ENCODE measurements around the gene NDUFA13. TPM values are rescaled to one million over a fixed set of nuclear protein-coding genes. Genes with fewer than 3 reads are reported as not detected.

NDUFA13 gene
- polyA plus RNA-seq, 1 donor from 2014 or later, result 266 TPM

DNA sequence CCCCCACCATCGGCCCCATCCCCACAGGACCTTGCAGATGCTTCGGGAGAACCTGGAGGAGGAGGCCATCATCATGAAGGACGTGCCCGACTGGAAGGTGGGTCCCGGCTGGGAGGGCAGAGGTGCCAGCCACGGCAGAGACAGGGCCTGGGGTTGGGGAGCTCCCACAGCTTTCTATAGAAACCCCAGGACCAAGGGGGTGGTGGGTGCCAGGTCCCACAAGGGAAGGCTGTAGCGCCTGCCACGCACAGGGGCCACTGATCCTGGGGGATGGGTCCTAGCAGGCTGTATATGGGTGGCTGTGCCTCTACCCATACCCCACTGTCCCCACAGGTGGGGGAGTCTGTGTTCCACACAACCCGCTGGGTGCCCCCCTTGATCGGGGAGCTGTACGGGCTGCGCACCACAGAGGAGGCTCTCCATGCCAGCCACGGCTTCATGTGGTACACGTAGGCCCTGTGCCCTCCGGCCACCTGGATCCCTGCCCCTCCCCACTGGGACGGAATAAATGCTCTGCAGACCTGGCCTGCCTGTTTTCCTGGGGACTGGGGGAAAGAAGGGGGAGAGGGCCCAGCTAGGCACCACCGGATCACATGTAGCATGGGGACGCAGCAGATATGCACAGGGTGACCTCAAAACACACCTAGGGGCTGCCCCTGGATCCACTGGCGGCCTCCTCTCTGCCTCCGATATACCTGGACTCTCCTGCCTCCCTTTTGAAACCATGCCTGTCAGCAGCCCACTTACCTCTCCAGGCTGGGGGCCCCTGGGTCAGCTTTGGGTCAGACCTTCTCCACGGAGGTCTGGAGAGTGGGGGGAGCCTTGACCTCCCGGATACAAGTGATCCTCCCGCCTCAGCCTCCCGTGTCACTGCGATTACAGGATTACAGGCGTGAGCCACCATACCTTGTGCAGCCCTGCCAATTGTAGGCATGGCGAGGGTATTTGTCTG lies 11.9 kb downstream of the NDUFA13 start:
- Histone ChIP-seq H3K36me3 (ENCODE audit: insufficient read depth, low read length) (no peaks in the 10 kb centered on the region), H3K4me3 (ENCODE audit: low read length) (no peak overlapping the region), H3K9ac (ENCODE audit: low read length) (no peak overlapping the region), H3K9me3 (ENCODE audit: low read length) (no peaks in the 10 kb centered on the region), H3K9me2 (ENCODE audit: insufficient read depth, low read length) (no peaks in the 10 kb centered on the region), H3K27ac (ENCODE audit: low read length) (no peak overlapping the region), H4K20me1 (ENCODE audit: insufficient read depth) (no peaks in the 10 kb centered on the region), H3K4me2 (ENCODE audit: low read length) (no peak overlapping the region), H3F3A (ENCODE audit: insufficient read depth, low read length, poor library complexity, severe bottlenecking) (no peaks in the 10 kb centered on the region), H3K27me3 (ENCODE audit: insufficient read depth, low read depth, low read length) (no peaks in the 10 kb centered on the region), H2AFZ (ENCODE audit: low read depth, low read length) (no peak overlapping the region), H3K79me2 (replicated peaks; ENCODE audit: insufficient read depth, low read length) (no peaks in the 10 kb centered on the region)
- TF ChIP-seq RAD21 (conservative IDR thresholded peaks at IDR 0.05), result no peak
- TF ChIP-seq EZH2 (IDR thresholded peaks at IDR 0.05; ENCODE audit: borderline replicate concordance, insufficient read depth, low read length, poor library complexity, severe bottlenecking), result no peak
- no peak for TF ChIP-seq EP300 (conservative IDR thresholded peaks at IDR 0.05; ENCODE audit: poor library complexity, severe bottlenecking)
- TF ChIP-seq, protein P1, sequence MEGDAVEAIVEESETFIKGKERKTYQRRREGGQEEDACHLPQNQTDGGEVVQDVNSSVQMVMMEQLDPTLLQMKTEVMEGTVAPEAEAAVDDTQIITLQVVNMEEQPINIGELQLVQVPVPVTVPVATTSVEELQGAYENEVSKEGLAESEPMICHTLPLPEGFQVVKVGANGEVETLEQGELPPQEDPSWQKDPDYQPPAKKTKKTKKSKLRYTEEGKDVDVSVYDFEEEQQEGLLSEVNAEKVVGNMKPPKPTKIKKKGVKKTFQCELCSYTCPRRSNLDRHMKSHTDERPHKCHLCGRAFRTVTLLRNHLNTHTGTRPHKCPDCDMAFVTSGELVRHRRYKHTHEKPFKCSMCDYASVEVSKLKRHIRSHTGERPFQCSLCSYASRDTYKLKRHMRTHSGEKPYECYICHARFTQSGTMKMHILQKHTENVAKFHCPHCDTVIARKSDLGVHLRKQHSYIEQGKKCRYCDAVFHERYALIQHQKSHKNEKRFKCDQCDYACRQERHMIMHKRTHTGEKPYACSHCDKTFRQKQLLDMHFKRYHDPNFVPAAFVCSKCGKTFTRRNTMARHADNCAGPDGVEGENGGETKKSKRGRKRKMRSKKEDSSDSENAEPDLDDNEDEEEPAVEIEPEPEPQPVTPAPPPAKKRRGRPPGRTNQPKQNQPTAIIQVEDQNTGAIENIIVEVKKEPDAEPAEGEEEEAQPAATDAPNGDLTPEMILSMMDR (IDR thresholded peaks at IDR 0.05; ENCODE audit: poor library complexity, severe bottlenecking), result no peak
- TF ChIP-seq MXI1 (conservative IDR thresholded peaks at IDR 0.05; ENCODE audit: poor library complexity, severe bottlenecking), result no peak
- no peak for TF ChIP-seq SMC3 (conservative IDR thresholded peaks at IDR 0.05; ENCODE audit: poor library complexity)
- no peak for TF ChIP-seq TAF1 (IDR thresholded peaks at IDR 0.05; ENCODE audit: low read depth)
- TF ChIP-seq, protein P2, sequence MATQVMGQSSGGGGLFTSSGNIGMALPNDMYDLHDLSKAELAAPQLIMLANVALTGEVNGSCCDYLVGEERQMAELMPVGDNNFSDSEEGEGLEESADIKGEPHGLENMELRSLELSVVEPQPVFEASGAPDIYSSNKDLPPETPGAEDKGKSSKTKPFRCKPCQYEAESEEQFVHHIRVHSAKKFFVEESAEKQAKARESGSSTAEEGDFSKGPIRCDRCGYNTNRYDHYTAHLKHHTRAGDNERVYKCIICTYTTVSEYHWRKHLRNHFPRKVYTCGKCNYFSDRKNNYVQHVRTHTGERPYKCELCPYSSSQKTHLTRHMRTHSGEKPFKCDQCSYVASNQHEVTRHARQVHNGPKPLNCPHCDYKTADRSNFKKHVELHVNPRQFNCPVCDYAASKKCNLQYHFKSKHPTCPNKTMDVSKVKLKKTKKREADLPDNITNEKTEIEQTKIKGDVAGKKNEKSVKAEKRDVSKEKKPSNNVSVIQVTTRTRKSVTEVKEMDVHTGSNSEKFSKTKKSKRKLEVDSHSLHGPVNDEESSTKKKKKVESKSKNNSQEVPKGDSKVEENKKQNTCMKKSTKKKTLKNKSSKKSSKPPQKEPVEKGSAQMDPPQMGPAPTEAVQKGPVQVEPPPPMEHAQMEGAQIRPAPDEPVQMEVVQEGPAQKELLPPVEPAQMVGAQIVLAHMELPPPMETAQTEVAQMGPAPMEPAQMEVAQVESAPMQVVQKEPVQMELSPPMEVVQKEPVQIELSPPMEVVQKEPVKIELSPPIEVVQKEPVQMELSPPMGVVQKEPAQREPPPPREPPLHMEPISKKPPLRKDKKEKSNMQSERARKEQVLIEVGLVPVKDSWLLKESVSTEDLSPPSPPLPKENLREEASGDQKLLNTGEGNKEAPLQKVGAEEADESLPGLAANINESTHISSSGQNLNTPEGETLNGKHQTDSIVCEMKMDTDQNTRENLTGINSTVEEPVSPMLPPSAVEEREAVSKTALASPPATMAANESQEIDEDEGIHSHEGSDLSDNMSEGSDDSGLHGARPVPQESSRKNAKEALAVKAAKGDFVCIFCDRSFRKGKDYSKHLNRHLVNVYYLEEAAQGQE (IDR thresholded peaks at IDR 0.05; ENCODE audit: borderline replicate concordance), result no peak
- TF ChIP-seq POLR2AphosphoS5 (IDR thresholded peaks at IDR 0.05), result no peak

DNA sequence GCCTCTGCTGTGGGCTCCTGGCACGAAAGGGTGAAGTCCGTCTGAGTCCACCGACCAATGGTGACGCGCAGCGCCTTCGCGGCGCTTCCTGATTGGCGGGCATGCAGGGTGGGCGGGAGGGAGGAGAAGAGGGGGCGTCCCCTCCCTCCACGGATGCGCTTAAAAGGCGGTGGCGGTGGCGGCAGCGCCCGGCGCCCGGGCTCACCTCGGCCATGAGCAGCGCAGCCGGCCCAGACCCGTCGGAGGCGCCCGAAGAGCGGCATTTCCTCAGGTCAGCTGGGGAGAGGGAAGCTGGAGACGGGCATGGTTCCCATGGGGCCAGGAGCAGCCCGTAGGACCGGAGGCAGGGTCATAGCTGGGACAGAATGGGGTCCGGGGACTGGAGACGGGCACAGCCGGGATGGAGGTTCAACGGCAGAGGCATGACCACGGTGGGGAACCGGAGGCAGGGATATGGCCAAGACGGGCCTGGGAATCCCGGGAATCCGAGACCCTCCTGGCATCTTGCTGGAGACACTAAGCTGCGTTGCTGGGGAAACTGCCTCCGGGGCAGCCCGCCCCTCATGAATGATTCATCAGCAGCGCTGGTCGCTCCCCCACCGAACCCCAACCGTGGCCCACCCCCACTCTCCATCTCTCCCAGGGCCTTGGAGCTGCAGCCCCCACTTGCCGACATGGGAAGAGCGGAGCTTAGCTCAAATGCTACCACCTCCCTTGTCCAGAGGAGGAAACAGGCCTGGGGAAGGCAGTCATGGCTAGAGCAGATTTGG lies 12.9 kb downstream of the NDUFA13 start, which contains the start of gene YJEFN3:
Gene YJEFN3, plus strand, starts transcription at position 191 of the 770 bp plus-strand sequence. Its CDS starts 22 bp downstream, at position 213.
- H2AFZ ChIP-seq (ENCODE audit: low read depth, low read length), result no peak within 1 kb of the TSS
- H3K9ac ChIP-seq (ENCODE audit: low read length), result no peak within 1 kb of the TSS
- H3K27ac ChIP-seq (ENCODE audit: low read length), result no peak within 1 kb of the TSS
- no peaks in the 10 kb centered on the region for H3K79me2 ChIP-seq (replicated peaks; ENCODE audit: insufficient read depth, low read length)
- no peaks in the 10 kb centered on the region for H3F3A ChIP-seq (ENCODE audit: insufficient read depth, low read length, poor library complexity, severe bottlenecking)
- H3K9me2 ChIP-seq (ENCODE audit: insufficient read depth, low read length), result no peaks in the 10 kb centered on the region
- no peaks in the 10 kb centered on the region for H3K36me3 ChIP-seq (ENCODE audit: insufficient read depth, low read length)
- H4K20me1 ChIP-seq (ENCODE audit: insufficient read depth), result no peaks in the 10 kb centered on the region
- no peaks in the 10 kb centered on the region for H3K27me3 ChIP-seq (ENCODE audit: insufficient read depth, low read depth, low read length)
- no peak within 1 kb of the TSS for H3K4me2 ChIP-seq (ENCODE audit: low read length)
- H3K4me3 ChIP-seq (ENCODE audit: low read length), result peak within 1 kb of the TSS; percentile 48
- no peak for TF ChIP-seq SMC3 (conservative IDR thresholded peaks at IDR 0.05; ENCODE audit: poor library complexity)
- no peak for TF ChIP-seq POLR2AphosphoS5 (IDR thresholded peaks at IDR 0.05)
- no peak for TF ChIP-seq EP300 (conservative IDR thresholded peaks at IDR 0.05; ENCODE audit: poor library complexity, severe bottlenecking)
- TF ChIP-seq RAD21 (conservative IDR thresholded peaks at IDR 0.05), result no peak
- TF ChIP-seq EZH2 (IDR thresholded peaks at IDR 0.05; ENCODE audit: borderline replicate concordance, insufficient read depth, low read length, poor library complexity, severe bottlenecking), result no peak
- no peak for TF ChIP-seq TAF1 (IDR thresholded peaks at IDR 0.05; ENCODE audit: low read depth)
- no peak for TF ChIP-seq MXI1 (conservative IDR thresholded peaks at IDR 0.05; ENCODE audit: poor library complexity, severe bottlenecking)
- TF ChIP-seq, protein P2 (IDR thresholded peaks at IDR 0.05; ENCODE audit: borderline replicate concordance), result no peak
- TF ChIP-seq, protein P1 (IDR thresholded peaks at IDR 0.05; ENCODE audit: poor library complexity, severe bottlenecking), result no peak
- no peaks in the 10 kb centered on the region for H3K9me3 ChIP-seq (ENCODE audit: low read length)
